GM18858 (cell line): ENCODE results near the gene ARL4C.

Experiments
- ATAC-seq: cut with Tn5 transposase; IDR thresholded peaks from one replicate; pipeline ENCODE4 v1.9.1; 2021; ENCODE audit not compliant: unreplicated experiment

ARL4C gene

DNA sequence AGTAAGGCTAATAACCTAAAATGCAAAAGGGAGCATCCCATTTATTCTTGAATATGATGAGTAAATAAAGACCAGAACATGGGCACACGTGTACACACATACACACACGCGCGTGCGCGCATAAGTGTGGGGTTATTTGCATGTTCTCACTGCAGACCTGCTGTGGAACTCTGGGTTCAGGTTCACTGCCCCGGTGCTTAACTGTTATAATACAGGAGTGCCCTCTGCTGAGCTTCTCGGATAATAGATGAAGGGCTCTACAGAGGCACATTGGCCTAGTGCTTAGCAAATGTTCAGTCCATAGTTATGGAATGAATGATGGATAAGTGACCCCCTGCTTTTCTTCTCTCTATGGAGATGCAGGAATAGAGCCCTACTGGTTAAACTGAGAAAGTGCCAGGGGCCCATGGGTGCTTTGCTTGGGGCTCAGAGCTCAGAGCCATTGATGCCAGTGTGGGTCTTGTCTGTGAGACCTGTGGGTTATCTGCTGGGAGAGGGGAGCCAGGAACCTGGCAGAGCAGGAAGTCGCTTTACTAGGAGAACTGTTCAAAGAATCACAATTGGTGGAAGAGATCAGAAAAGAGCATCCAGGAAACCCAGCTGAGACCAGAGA is 3.6 kb upstream of the ARL4C start:
- peak; percentile 59 for ATAC-seq

- no peak for ATAC-seq
Observed at GRCh38 chr2:234497594-234498235, 834 bp upstream of the ARL4C start.

- peak; percentile 28 for ATAC-seq
Observed at GRCh38 chr2:234496055-234496834, 636 bp downstream of the ARL4C start.

- no peak for ATAC-seq
Observed at GRCh38 chr2:234495251-234496054, 1.4 kb downstream of the ARL4C start.

DNA sequence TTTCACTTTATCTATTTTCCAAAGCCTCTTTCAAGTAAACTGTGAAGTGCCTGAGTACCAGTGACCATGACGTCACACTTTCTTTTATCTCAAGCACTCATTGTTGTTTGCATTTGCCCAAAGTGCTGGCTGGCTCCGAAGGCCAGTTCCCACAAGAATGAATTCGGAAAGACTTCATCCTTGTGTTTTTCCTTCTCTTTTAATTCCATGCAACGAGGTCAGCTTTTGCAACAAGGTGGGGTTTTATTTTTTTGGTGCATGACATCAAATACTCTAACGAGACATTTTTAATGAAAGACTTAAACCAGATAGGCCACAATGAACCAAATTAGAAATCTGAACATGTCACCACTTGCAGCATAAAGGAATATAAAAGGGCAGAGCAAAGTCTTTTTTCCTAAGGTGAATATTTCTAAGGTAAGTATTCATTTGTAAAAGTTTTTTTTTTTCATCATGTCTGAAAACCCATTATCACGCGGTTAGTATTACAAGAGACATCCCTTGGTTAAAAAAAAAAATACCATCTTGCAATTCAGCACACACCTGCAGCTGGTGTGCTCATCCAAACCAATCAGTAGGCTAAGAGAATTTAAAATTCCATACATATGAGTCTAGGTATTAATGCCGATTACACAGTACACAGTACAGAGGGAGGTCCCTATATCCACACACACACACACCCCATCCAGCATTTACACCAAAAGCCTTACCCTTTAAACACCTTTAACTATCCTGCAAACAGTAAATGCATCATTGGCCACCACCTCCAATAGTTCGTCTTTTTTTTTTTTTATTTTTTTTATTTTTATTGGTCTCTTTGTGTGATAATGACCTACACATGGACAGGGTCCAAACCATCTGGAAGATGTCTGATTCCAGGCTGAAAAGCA is 2.3 kb downstream of the ARL4C start:
- no peak for ATAC-seq

- ATAC-seq: no peak
Observed at GRCh38 chr2:234493796-234494195, 3.1 kb downstream of the ARL4C start.

DNA sequence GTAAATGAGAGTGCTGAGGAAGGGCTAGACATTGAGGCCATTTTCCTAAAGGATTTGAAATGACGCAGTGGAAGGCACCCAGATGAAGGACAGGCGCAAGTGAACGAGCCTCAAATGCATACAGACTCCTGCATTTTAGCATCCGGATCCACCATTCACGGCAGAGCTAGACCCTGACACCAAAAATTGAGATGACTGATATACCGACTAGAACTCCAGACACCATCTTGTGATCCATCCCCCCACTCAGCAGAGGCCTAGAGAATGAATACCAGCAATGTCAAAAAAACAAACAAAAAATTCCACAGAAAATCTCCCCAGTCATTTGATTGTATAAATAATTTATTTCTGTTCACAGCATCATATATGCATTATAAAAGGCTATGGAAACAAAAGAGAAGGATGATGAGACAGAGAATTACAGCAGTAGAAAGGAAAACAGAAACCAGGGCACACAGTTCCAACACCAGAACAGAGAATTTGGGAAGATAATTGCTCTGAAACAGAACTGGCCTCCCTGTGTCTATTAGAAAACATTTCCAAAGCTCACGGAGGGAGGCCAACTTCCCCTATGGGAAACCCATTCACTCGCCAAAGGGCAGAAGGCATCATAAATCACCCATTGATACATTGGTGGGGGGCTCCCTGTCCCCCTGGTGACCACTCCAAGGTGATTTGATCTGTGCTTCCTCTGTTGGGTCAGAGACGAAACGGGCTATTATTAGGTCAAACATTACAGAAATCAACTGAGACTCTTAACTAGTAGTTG is 4.0 kb downstream of the ARL4C start:
- no peak for ATAC-seq

DNA sequence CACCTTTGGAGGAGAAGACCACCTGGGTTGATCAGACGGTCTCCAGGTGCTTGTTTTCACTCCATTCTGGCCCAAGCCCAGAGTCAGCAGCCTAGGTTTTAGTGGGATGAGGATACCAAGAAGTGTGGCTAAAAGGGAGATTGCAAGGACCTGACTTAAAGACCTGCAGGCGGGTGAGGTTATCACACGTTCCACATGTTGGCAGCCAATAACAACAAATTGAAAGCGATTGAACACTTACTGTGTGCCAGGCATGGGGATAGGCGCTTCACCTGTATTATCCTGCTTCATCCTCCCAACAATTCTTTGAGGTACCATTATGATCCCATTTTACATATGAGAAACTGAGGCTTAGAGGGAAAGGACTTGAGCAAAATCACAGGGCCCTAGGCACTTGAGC is 5.0 kb downstream of the ARL4C start:
- no peak for ATAC-seq

- no peak for ATAC-seq
Observed at GRCh38 chr2:234491281-234491680, 5.6 kb downstream of the ARL4C start.

DNA sequence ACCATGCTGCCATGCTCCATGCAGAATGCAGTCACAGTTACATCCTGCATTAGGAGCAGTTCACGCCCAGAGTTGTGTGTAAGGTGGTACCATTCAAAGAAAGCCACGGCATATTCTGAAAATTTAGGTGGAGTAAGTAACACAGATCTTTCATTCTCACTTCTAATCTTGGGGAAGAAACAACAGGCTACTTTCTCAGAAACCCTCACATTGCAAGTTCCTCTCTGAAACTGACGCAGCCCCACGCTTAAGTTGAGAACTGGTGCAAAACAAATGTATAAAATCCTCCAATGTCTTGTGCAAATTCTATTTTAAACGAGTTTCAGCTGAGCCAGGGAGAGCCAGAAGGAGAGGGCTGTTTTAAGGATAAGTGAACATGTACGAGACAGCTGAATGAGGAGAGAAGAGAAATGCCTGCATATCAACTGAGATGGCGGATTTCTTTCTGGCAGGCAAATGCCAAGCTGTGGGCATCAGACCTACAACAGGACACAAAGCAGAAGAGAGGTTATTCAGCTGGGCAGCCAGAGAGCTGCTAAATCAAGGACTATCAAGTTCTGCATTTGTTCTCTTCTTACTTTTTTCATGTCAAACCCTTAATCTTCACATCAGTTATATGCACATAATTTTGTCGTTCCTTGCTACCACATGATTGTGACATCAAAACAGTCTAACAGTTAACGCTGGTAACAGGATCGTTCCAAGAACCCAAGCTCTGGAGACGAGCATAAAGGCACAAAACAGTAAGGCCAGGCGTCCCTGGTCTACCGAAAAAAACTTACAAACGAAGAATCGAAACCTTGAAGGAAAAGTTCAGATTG is 6.4 kb downstream of the ARL4C start:
- no peak for ATAC-seq

DNA sequence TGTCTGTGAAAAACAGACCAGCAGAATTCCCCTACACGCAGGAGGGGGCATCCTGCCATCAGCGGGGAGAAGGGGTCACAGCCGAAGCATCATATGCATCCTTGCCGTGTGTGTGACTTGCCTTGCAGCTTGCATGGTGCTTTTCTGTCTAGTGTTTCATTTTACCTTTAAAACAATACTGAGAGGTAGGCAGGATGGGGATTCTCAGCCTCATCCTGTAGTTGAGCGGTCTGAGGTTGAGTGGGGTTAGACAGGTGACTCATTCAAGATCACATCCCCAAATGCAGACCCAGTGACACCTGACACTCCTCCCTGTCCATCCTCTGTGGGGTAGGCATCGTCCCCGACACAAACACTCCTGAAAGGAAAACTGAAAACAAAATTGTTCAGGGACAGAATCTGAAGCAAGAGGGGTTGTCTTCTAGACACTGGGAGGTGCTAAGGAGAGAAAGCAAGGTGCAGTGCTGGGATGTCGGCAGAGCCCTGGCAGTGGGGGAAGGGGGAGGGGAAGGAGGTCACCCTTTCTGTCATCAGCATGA is 7.9 kb downstream of the ARL4C start:
- ATAC-seq: peak; percentile 53

DNA sequence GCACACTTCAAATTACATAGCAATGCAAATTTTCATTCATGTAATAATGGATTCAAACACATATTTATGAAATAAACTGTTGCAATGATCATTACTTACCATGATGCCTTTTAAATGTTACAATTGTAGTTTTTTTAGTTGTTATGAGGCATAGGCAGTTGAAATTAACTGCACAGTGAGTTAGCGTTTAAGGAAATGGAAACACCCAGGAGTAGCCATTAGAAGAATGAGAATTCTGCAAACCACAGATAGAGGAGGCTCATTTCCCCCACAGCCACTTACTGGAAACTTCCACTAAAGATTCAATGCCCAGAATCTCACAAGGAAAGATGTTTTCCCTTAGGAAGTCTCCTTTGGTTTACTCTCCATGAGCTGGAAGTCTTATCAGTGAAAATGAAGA is 8.4 kb downstream of the ARL4C start:
- no peak for ATAC-seq

DNA sequence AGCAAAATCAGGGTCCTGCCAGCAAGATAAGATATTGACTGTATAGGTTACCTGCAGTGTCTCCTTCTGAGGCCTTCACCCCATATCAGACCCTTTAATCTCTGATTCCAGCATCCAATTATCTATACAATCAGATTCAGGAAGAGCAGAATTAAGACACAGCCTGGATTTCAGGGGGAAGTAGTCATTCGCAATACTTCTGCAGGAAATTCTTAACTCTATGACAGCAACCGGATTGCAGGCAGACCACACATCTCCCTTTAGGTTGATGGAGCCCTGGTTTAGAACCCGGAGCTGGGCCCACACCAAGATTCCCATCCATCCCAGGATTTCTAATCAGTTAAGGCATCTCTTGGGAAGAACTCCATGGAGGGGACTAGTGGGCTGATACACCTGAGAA is 9.5 kb downstream of the ARL4C start:
- no peak for ATAC-seq

- ATAC-seq: no peak
Observed at GRCh38 chr2:234483568-234484251, 13.2 kb downstream of the ARL4C start.

- ATAC-seq: no peak
Observed at GRCh38 chr2:234481301-234481700, 15.6 kb downstream of the ARL4C start.

DNA sequence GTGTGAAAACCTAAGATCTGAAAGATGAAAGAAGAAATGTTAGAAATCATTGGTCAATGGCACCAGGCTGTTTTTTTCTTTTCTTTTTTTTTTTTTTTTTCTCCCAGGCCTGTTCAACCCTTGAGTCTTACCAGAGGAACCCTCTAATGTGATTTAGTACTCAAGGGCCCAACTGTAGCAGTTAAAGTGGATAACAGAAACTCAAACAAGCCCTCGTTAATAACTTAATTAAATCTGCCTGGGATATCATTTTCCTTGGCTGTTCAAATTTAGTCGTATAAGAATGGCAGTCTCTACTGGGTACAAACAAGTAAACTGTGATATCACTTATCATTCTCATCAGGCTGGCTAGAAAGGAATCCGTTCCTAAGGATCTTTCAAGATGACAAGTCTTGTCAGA is 16.5 kb downstream of the ARL4C start:
- ATAC-seq: no peak

- ATAC-seq: no peak
Observed at GRCh38 chr2:234479465-234479864, 17.4 kb downstream of the ARL4C start.
